GM21367 (cell line): ENCODE data around the gene CLCN2.

Source experiments
- ATAC-seq: cut with Tn5 transposase; IDR thresholded peaks from one replicate; pipeline ENCODE4 v1.9.1; 2021; ENCODE audit not compliant: unreplicated experiment

CLCN2 gene

DNA sequence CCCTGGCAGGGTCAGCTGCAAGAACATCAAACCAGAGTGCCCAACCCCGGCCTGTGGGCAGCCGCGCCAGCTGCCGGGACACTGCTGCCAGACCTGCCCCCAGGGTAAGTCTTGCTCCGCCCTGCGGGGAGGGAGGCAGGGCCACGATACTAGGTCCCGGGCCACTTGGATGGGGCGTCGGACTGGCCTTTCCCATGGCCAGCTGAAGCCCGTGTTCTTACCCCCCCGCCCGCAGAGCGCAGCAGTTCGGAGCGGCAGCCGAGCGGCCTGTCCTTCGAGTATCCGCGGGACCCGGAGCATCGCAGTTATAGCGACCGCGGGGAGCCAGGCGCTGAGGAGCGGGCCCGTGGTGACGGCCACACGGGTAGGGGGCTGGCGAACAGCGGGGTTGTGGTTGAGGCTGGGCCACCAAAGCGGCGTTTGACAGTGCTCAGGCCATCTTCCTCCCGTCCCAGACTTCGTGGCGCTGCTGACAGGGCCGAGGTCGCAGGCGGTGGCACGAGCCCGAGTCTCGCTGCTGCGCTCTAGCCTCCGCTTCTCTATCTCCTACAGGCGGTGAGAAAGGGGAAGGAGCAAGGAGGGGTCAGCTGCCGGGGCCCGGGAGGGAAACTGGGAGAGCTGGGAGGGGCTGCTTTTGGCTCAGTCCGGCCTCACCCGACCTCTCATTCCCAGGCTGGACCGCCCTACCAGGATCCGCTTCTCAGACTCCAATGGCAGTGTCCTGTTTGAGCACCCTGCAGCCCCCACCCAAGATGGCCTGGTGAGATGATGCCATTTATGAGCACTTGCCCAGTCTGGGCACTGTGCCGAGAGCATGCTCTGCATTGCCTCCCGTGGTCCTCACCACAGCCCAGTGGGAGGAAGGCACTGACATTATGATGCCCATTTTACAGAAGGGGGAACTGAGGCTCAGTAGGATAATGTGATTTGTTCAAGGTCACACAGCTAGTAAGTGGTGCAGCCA is 20.1 kb upstream of the CLCN2 start:
- ATAC-seq, result no peak

DNA sequence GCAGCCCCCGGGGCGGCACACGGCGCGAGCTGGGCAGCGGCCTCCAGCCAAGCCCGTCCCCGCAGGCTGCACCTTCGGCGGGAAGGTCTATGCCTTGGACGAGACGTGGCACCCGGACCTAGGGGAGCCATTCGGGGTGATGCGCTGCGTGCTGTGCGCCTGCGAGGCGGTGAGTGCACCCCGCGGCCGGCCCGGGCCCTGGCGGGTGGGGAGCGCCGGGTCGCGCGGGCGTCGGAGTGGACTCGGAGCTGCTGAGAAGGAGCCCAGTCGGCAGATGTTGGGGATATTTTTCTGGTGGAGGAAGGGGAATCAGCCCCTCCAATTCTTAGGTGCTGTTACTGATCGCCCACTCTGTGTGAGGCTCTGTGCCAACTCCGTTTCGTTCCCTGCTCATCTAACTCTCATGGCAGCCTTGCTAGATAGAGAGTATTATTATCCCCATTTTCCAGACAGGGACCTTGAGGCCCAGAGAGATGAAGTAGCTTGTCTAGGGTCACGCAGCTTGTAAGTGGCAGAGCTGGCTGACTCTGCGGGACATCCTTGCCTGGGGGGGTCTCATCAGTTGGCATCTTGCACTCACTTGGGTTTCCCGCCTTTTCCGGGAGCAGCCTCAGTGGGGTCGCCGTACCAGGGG is 19.3 kb upstream of the CLCN2 start:
- no peak for ATAC-seq

DNA sequence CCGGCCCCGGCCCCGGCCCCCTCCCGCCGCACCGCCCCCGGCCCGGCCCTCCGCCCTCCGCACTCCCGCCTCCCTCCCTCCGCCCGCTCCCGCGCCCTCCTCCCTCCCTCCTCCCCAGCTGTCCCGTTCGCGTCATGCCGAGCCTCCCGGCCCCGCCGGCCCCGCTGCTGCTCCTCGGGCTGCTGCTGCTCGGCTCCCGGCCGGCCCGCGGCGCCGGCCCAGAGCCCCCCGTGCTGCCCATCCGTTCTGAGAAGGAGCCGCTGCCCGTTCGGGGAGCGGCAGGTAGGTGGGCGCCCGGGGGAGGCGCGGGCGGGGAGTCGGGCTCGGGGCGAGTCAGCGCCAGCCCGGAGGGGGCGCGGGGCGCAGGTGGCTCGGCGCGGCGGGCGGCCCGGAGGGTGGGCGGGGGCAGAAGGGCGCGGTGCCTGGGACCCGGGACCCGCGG is 18.8 kb upstream of the CLCN2 start:
- no peak for ATAC-seq

DNA sequence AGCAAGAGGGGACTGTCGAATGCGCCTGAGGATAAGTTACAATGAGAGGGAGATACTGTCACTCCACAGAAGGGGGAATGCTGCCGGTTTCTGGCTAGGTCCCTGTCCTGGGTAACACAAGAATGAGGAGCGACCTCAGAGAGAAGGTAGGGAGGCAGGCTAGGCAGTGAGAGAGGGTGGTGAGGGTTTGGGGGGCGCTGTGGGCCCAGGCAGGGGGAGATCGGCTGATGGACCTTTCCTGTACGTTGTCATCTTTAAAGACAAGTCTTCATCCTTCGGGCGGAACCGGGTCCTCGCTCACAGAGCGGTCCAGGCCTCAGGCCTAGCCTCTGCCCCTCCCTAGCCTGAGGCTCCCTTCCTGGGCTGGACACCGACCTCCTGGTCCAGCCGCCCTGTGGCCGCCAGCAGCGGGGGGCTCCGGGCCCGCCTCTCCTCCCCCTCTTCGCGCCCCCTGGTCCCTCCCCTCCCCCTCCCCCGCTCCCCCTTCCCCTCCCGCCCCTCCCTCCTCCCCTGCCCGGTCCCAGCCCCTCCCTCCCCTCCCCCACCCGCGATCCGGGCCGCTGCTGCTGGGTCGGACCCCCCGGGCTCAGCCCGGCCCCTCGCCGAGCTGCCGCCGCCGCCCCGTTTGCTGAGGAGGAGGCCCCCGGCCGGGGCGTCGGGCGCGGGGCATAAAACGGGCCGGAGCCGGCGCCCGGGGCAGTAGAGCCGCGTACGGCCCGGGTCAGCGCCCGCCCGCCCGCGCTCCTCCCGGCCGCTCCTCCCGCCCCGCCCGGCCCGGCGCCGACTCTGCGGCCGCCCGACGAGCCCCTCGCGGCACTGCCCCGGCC is 18.2 kb upstream of the CLCN2 start, which contains the start of gene CHRD:
CHRD (plus strand) TSS at position 697 of the 827 bp plus-strand sequence. CDS start 265 bp downstream, outside the sequence.
- ATAC-seq, result no peak

DNA sequence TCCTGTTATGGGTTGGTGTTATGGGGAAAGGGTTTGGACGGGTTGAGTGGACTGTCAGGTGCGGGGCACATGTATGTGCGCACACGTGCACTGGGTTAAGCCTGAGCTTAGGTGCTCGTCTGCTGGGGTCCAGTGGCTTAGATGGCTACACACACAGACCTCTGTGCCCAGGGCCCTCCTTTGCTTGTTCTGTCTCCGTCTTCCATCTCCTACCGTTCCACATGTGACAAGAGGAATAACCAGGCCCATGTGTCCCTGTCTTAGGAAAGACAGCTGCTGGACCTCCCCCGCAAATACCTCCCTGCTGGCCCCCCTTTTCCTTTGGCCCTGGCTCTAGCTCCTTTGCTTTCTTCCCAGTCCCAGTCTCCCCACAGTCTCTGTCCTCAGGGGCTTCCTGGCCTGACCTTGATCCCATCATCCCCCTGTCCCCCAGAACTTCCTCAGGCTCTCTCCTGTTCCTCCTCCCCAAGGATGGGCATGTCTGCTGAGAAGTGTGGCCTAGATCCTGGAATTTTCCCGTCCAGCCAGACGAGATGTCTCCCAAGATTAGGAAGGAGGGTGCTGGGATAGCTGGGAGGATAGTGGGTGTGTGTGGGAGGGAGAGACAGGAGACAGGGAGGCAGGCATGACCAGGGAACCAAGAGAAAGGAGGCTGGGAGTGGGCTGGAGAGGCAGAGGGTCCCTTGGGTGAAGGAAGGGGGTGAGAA is 17.4 kb upstream of the CLCN2 start:
- ATAC-seq, result no peak

DNA sequence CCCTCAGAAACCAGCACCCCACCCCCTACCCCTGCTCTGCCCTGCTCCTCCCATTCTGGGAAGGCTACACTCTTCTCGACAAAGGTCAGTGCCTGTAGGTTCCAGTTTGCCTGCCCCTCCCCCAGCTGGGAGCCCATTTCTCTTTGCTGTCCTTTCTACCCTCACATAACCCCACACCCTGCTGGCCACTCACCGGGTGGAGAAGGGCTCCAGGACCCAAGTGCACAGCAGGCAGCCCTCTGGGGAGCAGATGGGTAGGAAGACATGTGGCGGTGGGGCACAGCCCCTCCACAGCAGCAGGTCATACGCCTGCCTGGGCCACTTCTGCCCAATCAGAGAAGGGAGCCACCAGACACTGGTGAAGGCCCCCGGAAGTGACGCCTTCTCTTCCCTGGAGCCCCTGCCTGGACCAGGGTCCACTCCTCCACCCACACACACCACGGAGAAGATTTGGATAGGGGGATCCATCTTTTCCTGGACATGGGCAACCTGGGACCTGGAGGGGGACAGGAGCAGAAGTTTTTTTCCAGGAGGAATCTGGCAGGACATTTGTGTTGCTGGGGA is 16.6 kb upstream of the CLCN2 start, which contains the start of gene THPO:
THPO (minus strand) TSS at position 326 of the 564 bp plus-strand sequence. CDS start 1,948 bp downstream, outside the sequence.
- ATAC-seq, result no peak

DNA sequence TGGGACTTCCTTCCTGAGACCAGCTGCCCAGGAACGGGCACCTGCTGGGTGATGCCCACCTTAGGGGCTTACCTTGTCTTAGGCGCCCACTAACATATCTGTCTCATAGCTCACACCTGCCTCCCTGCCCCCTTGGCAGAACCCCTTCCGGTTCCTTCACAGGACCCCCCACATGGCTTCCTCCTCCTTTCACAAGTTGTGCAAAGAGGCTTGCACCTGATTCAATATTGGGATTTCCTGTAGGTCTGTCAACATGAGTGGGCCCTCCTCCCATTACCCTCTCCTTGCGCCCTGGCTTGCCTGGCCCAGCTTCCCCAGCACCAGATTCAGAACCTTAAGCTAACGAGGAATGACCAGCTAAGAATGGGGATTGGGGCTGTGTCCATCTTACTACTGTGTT is 16.0 kb upstream of the CLCN2 start:
- no peak for ATAC-seq

DNA sequence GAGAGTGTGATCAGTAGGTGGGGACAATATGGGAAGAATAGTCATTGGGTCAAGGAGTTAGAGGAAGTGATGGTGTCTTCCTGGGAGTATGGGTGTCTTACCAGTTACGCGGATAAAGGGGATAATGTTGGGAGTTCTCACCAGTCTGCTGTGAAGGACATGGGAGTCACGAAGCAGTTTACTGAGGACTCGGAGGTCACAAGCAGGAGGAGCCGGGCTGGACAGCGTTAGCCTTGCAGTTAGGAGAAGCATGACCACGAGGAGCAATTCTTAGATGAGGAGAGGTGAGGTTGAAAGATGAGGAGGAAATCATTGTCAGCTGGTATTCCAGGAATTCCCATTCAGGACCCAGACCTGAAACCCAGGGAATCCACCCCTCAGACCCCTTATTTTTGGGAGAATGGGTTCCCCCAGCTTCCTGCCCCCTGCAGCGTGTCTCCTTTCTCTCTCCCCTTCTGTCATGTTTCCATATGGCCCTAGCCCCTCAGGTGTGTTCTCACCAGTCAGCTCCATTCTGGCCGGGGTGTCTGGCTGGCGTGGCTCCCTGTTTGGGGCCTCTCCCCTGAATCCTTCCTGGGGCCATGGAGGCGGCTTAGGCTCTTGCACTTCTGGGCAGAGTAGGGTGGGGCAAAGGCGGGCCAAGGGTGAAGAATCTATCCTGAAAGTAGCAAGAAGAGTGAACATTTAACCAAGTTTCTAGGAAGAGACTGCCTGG is 14.5 kb upstream of the CLCN2 start:
- ATAC-seq, result no peak

DNA sequence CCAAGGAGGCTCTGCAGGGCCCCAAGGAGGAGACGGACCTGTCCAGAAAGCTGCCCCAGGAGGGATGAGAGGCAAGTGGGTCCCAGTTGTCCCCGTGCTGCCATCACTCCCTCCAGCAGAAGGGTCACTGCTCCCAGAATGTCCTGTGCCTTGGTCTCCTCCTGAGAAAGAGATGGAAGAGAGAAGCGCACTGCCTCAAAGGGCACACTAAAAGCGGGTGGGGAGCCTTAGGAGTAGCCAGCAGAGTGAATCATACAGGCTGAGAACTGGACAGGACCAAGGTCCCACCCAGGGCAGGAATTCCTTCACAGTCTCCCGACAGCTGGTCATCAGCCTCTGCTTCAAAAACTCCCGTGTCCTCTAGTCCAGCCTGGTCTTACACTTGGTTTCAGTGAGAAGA is 12.0 kb upstream of the CLCN2 start:
- ATAC-seq, result no peak

DNA sequence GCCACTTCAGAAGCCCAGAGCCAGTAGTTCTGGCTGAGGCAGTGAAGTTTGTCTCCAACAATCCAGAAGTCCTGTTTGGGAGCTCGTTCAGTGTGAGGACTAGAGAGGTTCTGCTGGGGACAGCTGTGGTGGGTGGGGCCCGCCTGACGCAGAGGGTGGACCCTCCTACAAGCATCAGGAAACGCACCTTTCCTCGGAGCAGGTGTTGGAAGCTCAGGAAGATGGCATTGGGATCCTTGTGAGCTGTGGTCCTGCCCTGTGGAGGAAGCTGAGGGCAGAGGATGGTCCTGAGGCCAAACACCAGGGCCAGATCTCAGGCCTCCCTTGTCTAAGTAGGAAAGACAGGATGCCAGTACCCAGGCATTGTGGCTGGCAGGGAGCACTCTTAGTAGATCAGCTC is 11.5 kb upstream of the CLCN2 start:
- ATAC-seq, result no peak

DNA sequence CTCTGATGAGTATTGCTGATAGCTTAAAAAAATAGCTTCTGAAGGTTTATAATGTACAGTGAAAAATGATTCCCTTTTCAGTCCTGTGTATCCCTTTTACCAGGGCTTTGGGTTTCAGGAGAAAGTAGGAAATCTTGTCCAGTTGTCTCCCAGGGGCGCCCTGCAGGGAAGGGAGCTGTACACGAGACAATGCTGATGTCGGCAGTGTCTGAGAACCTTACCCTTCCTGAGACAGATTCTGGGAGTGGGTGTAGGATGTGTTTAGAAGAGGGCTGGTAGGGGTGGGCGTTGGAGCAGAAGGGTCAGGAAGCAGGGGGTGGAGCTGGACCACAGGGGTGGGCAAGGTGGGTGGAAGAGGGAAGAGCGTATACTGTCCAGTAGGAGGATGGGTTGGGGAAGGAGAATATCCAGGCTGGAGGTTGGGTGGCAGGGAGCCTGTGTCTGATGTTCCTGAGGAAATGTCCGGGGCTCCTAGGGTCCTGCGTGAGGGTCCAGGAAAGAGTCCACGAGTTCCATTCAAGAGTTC is 11.0 kb upstream of the CLCN2 start:
- ATAC-seq, result no peak

DNA sequence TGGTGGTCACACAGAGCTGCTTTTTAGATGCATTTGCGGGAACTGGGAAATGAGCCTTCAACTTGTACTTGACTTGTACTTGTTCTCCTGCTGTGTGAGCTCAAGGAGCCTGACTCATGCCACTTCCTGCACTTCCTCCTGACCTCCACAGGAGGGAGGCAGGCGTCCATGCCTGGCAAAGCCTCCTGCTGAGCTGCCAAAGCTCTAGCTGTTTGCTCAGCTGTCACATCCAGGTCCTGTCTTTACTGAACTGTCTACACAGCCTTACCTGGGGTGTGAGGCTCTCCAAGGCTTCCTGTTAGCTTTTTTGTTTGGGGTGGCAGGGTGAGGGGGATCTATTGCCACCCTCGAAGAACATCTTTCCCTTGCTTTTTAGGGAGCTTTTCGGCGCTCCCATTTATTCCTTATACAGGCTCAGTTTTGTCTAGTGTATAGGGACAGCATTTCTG is 10.2 kb upstream of the CLCN2 start:
- no peak for ATAC-seq

DNA sequence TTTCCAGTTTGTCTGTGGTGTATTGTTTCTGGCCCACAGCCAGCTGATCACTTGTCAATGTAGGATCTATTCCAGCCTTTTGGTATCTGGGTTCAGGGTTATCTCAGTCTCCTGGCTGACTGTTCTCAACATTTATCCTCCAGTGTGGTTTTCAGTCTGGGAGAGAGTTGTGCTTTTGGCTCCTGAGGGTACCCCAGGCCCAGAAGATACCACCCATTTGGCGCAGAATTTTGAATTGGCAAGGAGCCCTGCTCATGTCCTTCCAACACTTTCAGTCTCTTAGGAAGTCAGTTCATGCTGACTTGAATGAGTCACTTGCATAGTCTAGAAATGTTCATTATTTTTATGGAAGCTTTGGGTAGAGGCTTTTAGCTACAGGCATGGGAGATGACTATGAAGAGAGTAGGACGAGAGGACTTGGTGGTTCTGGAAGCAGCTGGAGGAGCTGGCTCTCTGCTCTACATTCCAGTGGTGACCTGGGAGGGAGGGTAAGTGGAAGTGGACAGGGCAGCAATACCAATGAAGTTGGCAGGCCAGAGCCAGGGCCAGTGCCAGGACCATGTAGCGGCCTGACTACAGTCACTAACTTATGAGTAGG is 7.3 kb upstream of the CLCN2 start:
- no peak for ATAC-seq

DNA sequence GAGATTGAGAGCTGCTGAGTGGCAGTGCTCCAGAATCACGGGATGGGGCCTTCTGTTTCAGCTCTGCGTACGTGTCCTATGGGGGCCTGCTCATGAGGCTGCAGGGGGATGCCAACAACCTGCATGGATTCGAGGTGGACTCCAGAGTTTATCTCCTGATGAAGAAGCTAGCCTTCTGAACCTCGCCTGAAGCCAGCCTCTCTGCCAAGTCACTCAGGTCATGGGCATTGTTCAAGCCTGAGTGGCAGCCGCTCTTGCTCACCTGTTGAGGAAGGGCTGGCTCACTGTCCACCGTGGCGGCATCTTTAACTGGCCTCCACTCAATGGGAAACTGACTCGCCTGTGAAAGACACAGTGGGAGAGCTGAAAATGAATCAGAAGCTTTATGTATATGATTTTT is 6.7 kb upstream of the CLCN2 start:
- ATAC-seq, result no peak

DNA sequence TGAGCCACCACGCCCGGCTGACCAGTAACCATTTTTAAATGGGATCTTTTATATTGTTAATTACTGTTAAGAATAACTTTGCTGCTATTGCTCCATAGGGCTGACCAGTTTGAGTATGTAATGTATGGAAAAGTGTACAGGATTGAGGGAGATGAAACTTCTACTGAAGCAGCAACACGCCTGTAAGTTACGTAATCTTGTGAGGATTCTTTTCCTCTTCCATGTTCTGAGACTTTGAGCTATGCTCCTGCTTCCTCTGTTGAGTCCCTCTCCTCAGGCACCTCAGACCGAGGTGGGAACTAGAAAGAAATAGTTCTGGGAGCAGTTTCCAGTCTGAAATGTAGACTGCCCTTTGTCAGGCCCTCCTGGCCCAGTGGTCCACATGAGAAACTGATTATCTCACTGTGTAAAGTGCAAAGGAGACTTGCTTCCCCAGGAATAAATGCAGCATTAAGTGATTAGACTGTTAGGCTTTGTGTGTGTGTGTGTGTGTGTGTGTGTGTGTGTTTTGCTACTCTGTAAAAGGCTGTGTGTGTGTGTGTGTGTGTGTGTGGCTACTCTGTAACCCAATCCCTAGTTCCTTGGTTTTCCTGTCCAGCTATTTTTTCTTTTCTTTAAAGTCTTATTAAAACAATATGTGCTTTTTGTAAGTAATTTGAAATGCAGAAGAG is 5.3 kb upstream of the CLCN2 start:
- ATAC-seq, result no peak

DNA sequence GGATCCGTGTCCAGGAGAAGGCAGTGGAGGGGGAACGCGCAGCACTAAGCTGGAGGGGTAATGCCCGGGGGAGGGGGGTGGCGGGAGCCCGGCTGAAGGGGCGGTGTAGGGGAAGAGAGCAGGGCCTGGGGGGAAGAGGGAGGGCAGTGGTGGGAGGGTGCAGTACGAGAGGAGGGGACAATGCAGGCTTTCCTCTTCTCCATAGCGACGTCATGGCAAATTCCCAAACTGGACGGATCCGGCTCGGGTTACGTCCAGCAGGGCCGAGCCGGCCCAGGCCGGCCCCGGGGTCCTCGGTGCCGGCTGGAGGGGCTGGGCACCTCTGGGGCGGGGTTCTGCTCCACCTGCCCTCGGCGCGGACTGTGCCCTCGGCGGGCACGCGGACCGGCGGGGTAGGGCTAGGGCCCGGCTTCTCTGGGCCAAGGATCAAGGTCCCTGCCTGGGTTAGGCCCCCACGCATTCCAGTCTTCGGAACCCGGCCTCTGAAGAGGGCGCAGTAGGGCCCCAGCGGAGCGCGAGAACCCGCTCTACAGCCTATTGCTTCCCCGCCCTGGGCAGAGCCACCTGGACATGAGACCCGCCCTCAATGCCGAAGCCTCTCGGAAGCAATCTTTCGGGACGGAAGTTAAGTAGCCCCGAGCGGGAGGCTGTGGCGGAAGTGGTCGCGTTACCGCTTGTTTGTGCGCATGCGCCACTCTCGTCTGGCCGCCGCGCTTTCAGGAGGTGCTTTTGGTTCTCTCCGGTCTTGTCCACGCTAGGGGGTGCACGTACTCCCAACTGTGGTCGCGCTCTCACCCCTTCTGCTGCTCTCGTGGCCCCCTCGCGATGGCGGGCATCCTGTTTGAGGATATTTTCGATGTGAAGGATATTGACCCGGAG is 1.5 kb upstream of the CLCN2 start:
- ATAC-seq, result peak; percentile 78

DNA sequence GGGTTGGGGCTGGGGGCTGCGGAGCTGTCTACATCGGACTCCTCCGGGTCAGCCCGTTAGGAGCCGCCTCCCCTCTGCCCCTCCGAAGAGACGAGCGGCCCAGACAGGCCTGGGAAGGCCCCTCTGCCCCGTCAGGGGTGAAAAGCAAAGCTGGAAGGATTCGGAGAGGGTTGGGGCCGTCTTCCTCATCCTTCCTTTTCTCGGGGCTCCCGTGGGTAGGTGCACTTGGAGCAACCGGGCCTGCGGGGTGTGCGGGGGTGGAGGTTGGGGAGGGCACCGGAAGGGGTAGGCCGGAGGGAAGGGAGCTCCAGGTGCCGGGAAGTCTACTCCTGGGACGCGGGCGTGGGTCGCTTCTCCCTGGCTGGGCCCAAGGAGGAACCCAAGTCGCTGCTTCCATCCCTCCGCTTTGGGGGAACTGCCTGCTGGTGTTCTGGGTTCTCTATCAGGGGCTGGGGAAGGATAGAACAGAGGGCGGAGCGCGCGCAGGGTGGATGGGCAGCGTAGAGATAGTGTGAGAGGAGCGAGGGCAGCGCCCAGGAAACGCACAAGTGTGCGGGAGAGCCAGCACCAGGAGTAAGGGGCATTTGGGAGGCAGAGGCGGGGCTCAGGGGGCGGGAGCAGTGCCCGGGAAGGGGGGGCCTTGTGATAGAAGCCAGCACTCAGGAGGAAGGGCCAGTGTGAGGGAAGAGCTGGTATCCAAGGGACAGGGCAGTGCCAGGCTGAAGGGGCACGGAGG is 695 bp upstream of the CLCN2 start:
- ATAC-seq, result no peak
